HCT116 (cell line): ENCODE results near the gene STX10. TPM values are rescaled to one million over a fixed set of nuclear protein-coding genes. Genes with fewer than 3 reads are reported as not detected.

Experiments
- ATAC-seq: fragments of 200-7000 bp; cut with Tn5 transposase; 2 replicates; pipeline ENCODE4 v1.9.1; 2020; ENCODE audit warnings: mild to moderate bottlenecking, moderate library complexity
- BruUV-seq: library from RNA; stranded (reverse); fragments of 400-500 nt; replicated peaks from 2 replicates; lab custom pipeline; 2021; lab: Mats Ljungman, UMichigan
- CTCF ChIA-PET: fragments of 300-600 bp; sonication (Branson Sonifier 250); formaldehyde crosslinking; loops from one replicate; lab custom pipeline; 2021; ENCODE audit warnings: antibody characterized with exemption; lab: Charles Lee
- POLR2A ChIA-PET: fragments of 300-600, 350-600 bp; sonication (Branson Sonifier 250); formaldehyde crosslinking; loops from one replicate; lab custom pipeline; 2021; ENCODE audit warnings: antibody characterized with exemption; lab: Charles Lee
- RAD21 ChIA-PET, 2 experiments: fragments of 300-600 bp; sonication (Branson Sonifier 250); formaldehyde crosslinking; loops; one replicate each; lab custom pipeline; 2023; ENCODE audit warnings: low total read pairs in 2 of 2; ENCODE audit not compliant: uncharacterized antibody in 2 of 2, unreplicated experiment in 2 of 2, low non-redundant PET in 1 of 2; lab: Charles Lee
- DNase-seq: peaks from one replicate; pipeline ENCODE4 v3.0.0-alpha.2; 2010; ENCODE audit warnings: low read depth, low spot score
- H2AFZ ChIP-seq: fragments of 200-600 bp; shearing (Covaris generic), sonication (generic); 2 replicates; pipeline ENCODE4 v1.6.1; 2017; ENCODE audit warnings: low read depth, mixed run types, mixed read lengths, antibody characterized with exemption, low read length; ENCODE audit not compliant: poor library complexity, severe bottlenecking
- H3K27ac ChIP-seq: 2 replicates; pipeline ENCODE4 v1.5.1; 2012; ENCODE audit warnings: low read depth, low read length
- H3K27me3 ChIP-seq: fragments of 200-600 bp; sonication (generic); 2 replicates; pipeline ENCODE4 v1.6.1; 2016; ENCODE audit warnings: mixed run types, low read length, mixed read lengths; ENCODE audit not compliant: insufficient read depth
- H3K36me3 ChIP-seq, 2 experiments: fragments of 200-500 bp in 1 of 2; fragments of 200-600 bp in 1 of 2; sonication (Bioruptor generic) in 1 of 2; sonication (generic) in 1 of 2; 2 replicates each; pipeline versions ENCODE4 v1.5.1 to v1.6.1; 2014 to 2016; ENCODE audit warnings: low read length in 2 of 2, inconsistent platforms in 1 of 2, mixed read lengths in 1 of 2, mixed run types in 1 of 2; ENCODE audit not compliant: insufficient read depth in 2 of 2, control insufficient read depth in 1 of 2
- H3K4me1 ChIP-seq, 2 experiments: fragments of 200-600 bp in 1 of 2; sonication (generic) in 1 of 2; 2 replicates each; pipeline versions ENCODE4 v1.5.1 to v1.6.1; 2012 to 2017; ENCODE audit warnings: low read length in 2 of 2, inconsistent platforms in 1 of 2, mild to moderate bottlenecking in 1 of 2, mixed read lengths in 1 of 2, mixed run types in 1 of 2, moderate library complexity in 1 of 2; ENCODE audit not compliant: insufficient read depth in 2 of 2, control insufficient read depth in 1 of 2
- H3K4me2 ChIP-seq: fragments of 200-600 bp; sonication (generic); 2 replicates; pipeline ENCODE4 v1.6.1; 2017; ENCODE audit warnings: mixed run types, low read length, mixed read lengths
- H3K4me3 ChIP-seq, 2 experiments: fragments of 200-600 bp in 1 of 2; sonication (generic) in 1 of 2; replicated peaks in 1 of 2; 2 replicates each; pipeline ENCODE4 v1.5.1; 2011 to 2016; ENCODE audit warnings: low read length in 2 of 2, control low read depth in 1 of 2, low read depth in 1 of 2, mild to moderate bottlenecking in 1 of 2, mixed read lengths in 1 of 2, mixed run types in 1 of 2
- H3K79me2 ChIP-seq: fragments of 200-600 bp; sonication (generic); 2 replicates; pipeline ENCODE4 v1.6.1; 2017; ENCODE audit warnings: mild to moderate bottlenecking, mixed run types, low read length, moderate library complexity, mixed read lengths; ENCODE audit not compliant: insufficient read depth
- H3K9ac ChIP-seq: fragments of 200-600 bp; sonication (generic); 2 replicates; pipeline ENCODE4 v1.6.1; 2016; ENCODE audit warnings: low read length, mixed read lengths
- H3K9me2 ChIP-seq: fragments of 200-600 bp; sonication (generic), shearing (Covaris generic); 2 replicates; pipeline ENCODE4 v1.6.1; 2017; ENCODE audit warnings: mixed run types, mild to moderate bottlenecking, moderate library complexity; ENCODE audit not compliant: insufficient read depth
- H3K9me3 ChIP-seq, 2 experiments: fragments of 200-500 bp in 1 of 2; fragments of 200-600 bp in 1 of 2; sonication (Bioruptor generic) in 1 of 2; sonication (generic) in 1 of 2; 2 replicates each; pipeline ENCODE4 v1.6.1; 2014 to 2017; ENCODE audit warnings: low read length in 2 of 2, mixed read lengths in 2 of 2, inconsistent platforms in 1 of 2, low read depth in 1 of 2, mild to moderate bottlenecking in 1 of 2, mixed run types in 1 of 2, moderate library complexity in 1 of 2; ENCODE audit not compliant: control insufficient read depth in 1 of 2, insufficient read depth in 1 of 2
- H4K20me1 ChIP-seq: fragments of 200-600 bp; sonication (generic), shearing (Covaris generic); 2 replicates; pipeline ENCODE4 v1.6.1; 2017; ENCODE audit warnings: mixed run types, mild to moderate bottlenecking, moderate library complexity; ENCODE audit not compliant: insufficient read depth
- ATF3 ChIP-seq: IDR thresholded peaks from 2 replicates; pipeline ENCODE4 v1.6.1; 2012
- CBX3 ChIP-seq: IDR thresholded peaks from 2 replicates; pipeline ENCODE4 v1.6.1; 2012; ENCODE audit warnings: low read depth
- CTCF ChIP-seq, 3 experiments: fragments of 200-600 bp in 1 of 3; sonication (generic) in 1 of 3; IDR thresholded peaks in 2 of 3; conservative IDR thresholded peaks in 1 of 3; 2 replicates each; pipeline ENCODE4 v1.5.1; 2012 to 2017; ENCODE audit warnings: low read depth in 2 of 3, low read length in 2 of 3, antibody characterized with exemption in 1 of 3, borderline replicate concordance in 1 of 3, control low read depth in 1 of 3, mild to moderate bottlenecking in 1 of 3, mixed read lengths in 1 of 3, mixed run types in 1 of 3, moderate library complexity in 1 of 3; ENCODE audit not compliant: insufficient read depth in 1 of 3
- EZH2 ChIP-seq: fragments of 200-600 bp; sonication (generic); IDR thresholded peaks from 2 replicates; pipeline ENCODE4 v1.6.1; 2017; ENCODE audit warnings: antibody characterized with exemption, mixed run types
- EZH2phosphoT487 ChIP-seq: fragments of 200-600 bp; IDR thresholded peaks from 2 replicates; pipeline ENCODE4 v1.6.1; 2018; ENCODE audit warnings: antibody characterized with exemption, borderline replicate concordance
- POLR2A ChIP-seq: IDR thresholded peaks from 2 replicates; pipeline ENCODE4 v1.7.0; 2011; ENCODE audit warnings: borderline replicate concordance; ENCODE audit not compliant: insufficient read depth, insufficient read length; ENCODE audit errors: extremely low read depth
- SRF ChIP-seq: IDR thresholded peaks from 2 replicates; pipeline ENCODE4 v1.6.1; 2012; ENCODE audit warnings: low read depth
- ZBTB33 ChIP-seq: IDR thresholded peaks from 2 replicates; pipeline ENCODE4 v1.6.1; 2011; ENCODE audit warnings: mild to moderate bottlenecking, low read length, moderate library complexity; ENCODE audit not compliant: insufficient replicate concordance; ENCODE audit errors: extremely low read depth
- intact Hi-C: fragments of 100-400 bp; cut with micrococcal nuclease; formaldehyde crosslinking; loops from 2 replicates; pipeline ENCODE4 v1.10.0; 2022
- total RNA-seq: library from RNA; stranded (reverse); gene quantifications from one replicate; pipeline ENCODE4 v1.2.1, GENCODE V29; 2021; ENCODE audit not compliant: unreplicated experiment

The STX10 gene
- total RNA-seq, 1 experiment from 2014 or later = 149 TPM

GRCh38 chr19:13095934-13096927 lies 53.9 kb downstream of the STX10 start:
- Histone ChIP-seq H3K4me2 (no peak overlapping the region), H3K9me2 (no peaks in the 10 kb centered on the region), H3K4me3 (no peak overlapping the region), H3K4me1 (peaks cover 6 to 32% of the 10 kb centered on the region in 2 experiments; a peak in 3 of 4 replicates), H3K27ac (no peak overlapping the region), H4K20me1 (no peaks in the 10 kb centered on the region), H3K9me3 (no peaks in the 10 kb centered on the region), H3K9ac (no peak overlapping the region), H3K79me2 (no peaks in the 10 kb centered on the region), H3K36me3 (no peaks in the 10 kb centered on the region), H2AFZ (no peak overlapping the region), H3K27me3 (no peaks in the 10 kb centered on the region)
- ChIA-PET POLR2A (interaction anchor here (0.5 to 0.9 kb wide), 2 partner anchors 111 to 180 kb away, joined by 3 read pairs; no protein-coding TSS in a partner anchor), CTCF (interaction anchor here (0.7 to 6.6 kb wide), 4 partner anchors 36 to 415 kb away, joined by 3 to 94 read pairs (median 30); no protein-coding TSS in a partner anchor), RAD21 (interaction anchor here (0.5 to 1.0 kb wide), 3 partner anchors 119 to 366 kb away, joined by 3 to 4 read pairs (median 3); no protein-coding TSS in a partner anchor)
- ATAC-seq (no peak), DNase-seq (no peak)
- intact Hi-C loops = no loop called here
- no TSS peak for BruUV-seq
- no peak for TF ChIP-seq EZH2phosphoT487
- TF ChIP-seq CTCF (IDR thresholded peaks at IDR 0.05 in 2 of 3, conservative IDR thresholded peaks at IDR 0.05 in 1 of 3; ENCODE audit: borderline replicate concordance in 1 of 3, insufficient read depth in 1 of 3, low read depth in 2 of 3, low read length in 2 of 3) = 0 out of 6 replicates have a peak, but pooled peaks of 1 of the 3 experiments have one; percentile 16

- Histone ChIP-seq H3K36me3 (no peaks in the 10 kb centered on the region), H3K4me3 (no peak overlapping the region), H3K27ac (no peak overlapping the region), H3K9ac (no peak overlapping the region), H4K20me1 (no peaks in the 10 kb centered on the region), H2AFZ (no peak overlapping the region), H3K9me3 (no peaks in the 10 kb centered on the region), H3K9me2 (no peaks in the 10 kb centered on the region), H3K79me2 (no peaks in the 10 kb centered on the region), H3K27me3 (no peaks in the 10 kb centered on the region), H3K4me1 (peaks cover 6 to 32% of the 10 kb centered on the region in 2 experiments; a peak in 3 of 4 replicates)
- ChIA-PET RAD21 (interaction anchor here in 1 of 2 experiments (2.0 kb wide), 1 partner anchor 62 kb away, joined by 6 read pairs; no protein-coding TSS in a partner anchor), POLR2A (no interaction called here), CTCF (interaction anchor here (3.0 to 6.6 kb wide), 3 partner anchors 35 to 130 kb away, joined by 21 to 94 read pairs (median 38); no protein-coding TSS in a partner anchor)
- BruUV-seq = no TSS peak
- no peak for DNase-seq
- intact Hi-C loops = no loop called here
- no peak for ATAC-seq
- TF ChIP-seq ATF3 (no peak), ZBTB33 (no peak), POLR2A (no peak), SRF (no peak), CBX3 (no peak), EZH2 (no peak)
- TF ChIP-seq, all 23 proteins: peak for 0
- no peak overlapping the region for H3K4me2 ChIP-seq
Measured at GRCh38 chr19:13095393-13095784, 54.8 kb downstream of the STX10 start.
